CD4-positive, alpha-beta T cell treated with Interferon alpha-2 for 1 hour (primary cell): ENCODE data around the gene DLK2.
"Not testable (repeated sequence)": the region's sequence is repeated elsewhere in the genome, so short reads cannot be mapped to it uniquely, and the experiment has no call there.

ENCODE experiments used
- DNase-seq, 2 donors: peaks; one replicate each; pipeline ENCODE4 v3.0.0-alpha.2; 2020 to 2022

The DLK2 gene

GRCh38 chr6:43421831-43422230, 33.5 kb downstream of the DLK2 start:
- no peak for DNase-seq

DNA sequence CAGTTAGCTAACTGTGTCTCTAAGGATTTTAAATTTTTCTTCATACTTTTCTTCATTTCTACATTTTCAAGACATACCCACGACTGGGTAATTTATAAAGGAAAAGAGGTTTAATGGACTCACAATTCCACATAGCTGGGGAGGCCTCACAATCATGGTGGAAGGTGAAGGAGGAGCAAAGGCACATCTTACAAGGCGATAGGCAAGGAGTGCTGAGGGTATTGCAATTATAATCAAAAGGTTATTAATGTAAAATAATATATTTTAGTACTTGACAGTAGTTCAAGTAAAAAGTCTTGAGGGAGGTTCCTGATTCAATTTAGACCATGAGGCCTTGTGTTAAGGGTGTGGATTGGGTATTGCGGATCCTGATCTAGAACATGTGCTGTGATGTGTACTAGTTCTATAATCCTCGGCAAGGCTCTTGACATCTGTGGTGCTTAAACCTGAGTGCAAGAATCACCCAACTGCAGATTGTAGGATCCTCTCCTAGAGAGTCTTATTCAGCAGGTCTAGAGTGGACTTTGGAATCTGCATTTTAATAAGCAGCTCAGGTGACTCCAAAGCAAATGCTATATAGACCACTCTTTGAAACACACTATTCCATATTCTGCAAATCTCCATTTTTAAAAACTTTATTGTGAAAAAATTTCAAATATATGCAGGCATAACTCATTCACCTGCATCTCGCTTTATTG, 35.2 kb downstream of the DLK2 start:
- DNase-seq, result no peak

DNA sequence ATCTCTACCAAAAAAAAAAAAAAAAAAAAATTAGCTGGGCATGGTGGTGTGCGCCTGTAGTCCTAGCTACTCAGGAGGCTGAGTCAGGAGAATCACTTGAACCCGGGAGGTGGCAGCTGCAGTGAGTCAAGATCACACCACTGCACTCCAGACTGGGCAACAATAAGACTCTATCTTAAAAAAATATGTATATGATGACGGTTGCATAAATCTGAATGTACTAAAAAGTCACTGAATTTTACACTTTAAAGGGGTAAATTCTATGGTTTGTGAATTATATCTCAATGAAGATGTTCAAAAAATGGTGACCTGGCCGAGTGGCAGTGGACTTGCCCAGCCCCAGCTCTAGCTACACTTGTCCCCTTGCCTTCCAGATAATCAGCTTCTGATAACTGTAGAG, 38.4 kb downstream of the DLK2 start:
- no peak for DNase-seq

DNA sequence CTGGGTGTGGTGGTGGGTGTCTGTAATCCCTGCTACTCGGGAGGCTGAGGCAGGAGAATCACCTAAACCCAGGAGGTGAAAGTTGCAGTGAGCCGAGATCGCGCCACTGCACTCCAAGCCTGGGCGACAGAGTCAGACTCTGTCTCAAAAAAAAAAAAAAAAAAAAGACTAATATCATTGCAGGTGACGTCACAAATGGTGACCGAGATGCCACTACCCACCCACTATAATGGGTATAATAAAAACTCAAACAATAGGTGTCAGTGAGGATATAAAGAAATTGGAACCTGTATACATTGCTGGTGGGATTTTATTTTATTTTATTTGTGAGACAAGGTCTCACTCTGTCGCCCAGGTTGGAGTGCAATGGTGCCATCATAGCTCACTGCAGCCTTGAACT, 40.1 kb downstream of the DLK2 start:
- not testable (repeated sequence) for DNase-seq

- DNase-seq, result no peak
These were observed 42.3 kb downstream of the DLK2 start for GRCh38 chr6:43413002-43413401.

- DNase-seq, result no peak
These were observed 42.8 kb downstream of the DLK2 start for GRCh38 chr6:43412541-43412940.

GRCh38 chr6:43410776-43411175, 44.6 kb downstream of the DLK2 start:
- not testable (repeated sequence) for DNase-seq

DNA sequence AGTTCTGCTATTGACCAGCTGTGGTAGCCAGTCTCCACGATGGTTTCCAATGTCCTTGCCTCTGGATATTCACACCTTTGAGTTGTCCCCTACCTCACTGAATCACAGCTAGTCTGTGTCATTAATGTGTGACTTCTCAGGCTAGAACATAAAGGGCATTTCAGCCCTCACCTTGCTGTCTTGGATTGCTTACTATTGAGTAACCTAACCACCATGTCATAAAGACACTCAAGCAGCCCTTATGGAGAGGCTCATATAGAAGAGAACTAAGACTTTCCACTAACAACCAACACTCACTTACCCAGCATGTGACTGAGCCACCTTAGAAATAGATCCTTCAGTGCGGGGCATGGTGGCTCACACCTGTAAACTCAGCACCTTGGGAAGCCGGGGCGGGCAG, 47.1 kb downstream of the DLK2 start:
- no peak for DNase-seq

DNA sequence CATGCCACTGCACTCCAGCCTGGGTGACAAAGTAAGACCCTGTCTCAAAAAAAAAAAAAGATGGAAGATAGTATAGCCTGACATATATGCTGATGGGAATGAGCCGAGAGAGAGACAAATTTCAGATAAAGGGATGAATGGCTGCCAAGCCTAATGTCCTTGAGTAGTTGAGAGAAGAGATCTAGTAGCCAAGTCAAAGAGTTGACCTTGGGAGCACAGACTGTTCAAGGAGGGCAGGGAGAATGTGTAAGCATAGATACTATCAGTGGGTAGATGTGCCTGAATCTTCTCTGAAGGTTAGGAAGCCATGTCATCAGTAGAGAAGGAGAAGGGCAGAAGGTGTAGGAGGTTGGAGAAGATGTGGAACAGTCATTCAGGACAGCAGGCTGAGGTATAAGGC, 48.1 kb downstream of the DLK2 start:
- no peak for DNase-seq

DNA sequence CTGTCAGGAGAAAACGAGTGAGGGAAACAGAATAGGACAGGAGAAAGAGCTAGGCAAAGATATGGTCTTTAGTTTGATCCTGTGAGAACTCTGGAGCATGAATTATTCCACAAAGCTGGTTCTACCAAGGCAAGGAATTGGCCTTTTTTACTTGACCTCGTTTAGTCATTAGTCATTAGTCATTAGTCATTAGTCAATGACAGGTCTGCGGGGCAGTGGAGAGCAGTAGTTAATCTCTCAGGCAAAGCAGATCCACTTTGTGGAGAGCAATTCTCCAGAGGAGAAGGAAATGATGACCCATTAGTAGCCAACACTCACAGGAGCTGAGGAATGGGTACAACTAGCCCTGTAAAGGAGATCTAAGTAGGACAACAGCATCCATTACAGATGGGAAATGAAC, 50.0 kb downstream of the DLK2 start:
- DNase-seq, result no peak

GRCh38 chr6:43402820-43403219, 52.5 kb downstream of the DLK2 start:
- DNase-seq, result no peak

DNA sequence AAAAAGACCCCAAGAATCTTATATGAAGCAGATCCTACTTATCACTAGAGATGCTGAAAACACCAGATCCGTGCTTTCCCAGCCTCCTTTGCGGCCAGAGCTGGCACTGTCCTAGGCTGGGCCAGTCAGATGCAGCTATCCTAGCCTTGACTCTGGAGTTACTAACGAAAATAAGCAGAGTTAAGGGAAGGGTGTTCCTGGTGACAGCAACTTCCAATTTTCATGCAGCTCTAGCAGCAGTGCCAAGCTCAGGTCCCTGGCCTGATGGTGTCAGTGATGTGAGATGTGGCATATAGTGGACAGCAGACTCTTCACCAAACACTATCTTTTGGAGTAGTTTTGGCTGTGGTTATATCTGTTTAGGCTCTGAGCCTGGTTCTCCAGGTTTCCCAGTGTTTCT, 53.6 kb downstream of the DLK2 start:
- no peak for DNase-seq
